GM19238 (cell line): ENCODE measurements around the gene KLF16.
"Not testable (repeated sequence)": the region's sequence is repeated elsewhere in the genome, so short reads cannot be mapped to it uniquely, and the experiment has no call there.

Experiments
- DNase-seq: peaks from one replicate; pipeline ENCODE4 v3.0.0; 2011; ENCODE audit warnings: low spot score; ENCODE audit not compliant: insufficient read length

Gene KLF16

GRCh38 chr19:1863328-1863637 is at the start of gene KLF16:
TSS of gene KLF16 (minus strand) at chr19:1863579. CDS start at chr19:1863497, 82 bp downstream.
- no peak for DNase-seq

DNA sequence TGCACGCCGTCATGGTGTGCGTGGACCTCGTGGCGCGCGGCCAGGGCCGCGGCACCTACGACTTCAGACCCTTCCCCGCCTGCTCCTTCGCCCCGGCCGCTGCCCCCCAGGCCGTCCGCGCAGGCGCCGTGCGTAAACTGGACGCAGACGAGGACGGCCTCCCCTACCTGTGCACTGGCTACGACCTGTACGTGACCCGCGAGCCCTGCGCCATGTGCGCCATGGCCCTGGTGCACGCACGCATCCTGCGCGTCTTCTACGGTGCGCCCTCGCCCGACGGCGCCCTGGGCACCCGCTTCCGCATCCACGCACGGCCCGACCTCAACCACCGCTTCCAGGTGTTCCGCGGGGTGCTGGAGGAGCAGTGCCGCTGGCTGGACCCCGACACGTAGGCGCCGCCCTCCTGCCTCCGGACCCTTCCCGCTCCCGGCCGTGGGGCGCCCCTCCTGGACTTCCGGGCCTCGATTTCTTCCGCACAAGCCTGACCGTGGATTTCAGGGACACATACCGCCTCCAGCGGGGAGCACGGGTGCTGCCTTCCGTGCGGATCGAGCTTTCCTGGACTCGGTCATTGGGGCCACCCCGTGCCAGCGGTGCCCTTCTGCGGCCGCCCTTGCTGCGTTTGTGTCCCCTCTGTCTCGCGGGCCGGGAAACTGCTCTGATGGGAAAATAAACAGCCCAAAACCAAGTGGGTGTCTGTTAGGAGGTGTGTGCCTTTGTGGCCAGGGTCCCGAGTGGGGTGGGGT is 49.6 kb upstream of the KLF16 start:
- no peak for DNase-seq

DNA sequence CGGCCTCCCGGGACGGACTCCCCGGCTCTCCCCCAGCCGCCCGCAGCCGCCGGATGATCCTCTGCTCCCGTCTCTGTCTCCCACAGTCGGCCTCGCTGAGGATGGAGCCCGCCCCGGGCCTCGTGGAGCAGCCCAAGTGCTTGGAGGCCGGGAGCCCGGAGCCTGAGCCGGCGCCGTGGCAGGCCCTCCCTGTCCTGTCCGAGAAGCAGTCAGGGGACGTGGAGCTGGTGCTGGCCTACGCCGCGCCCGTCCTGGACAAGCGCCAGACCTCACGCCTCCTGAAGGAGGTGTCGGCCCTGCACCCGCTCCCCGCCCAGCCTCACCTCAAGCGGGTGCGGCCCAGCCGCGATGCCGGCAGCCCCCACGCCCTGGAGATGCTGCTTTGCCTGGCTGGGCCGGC is 48.6 kb upstream of the KLF16 start:
- no peak for DNase-seq

GRCh38 chr19:1911098-1911497 is 47.7 kb upstream of the KLF16 start:
- DNase-seq: no peak

- no peak for DNase-seq
These were observed 46.8 kb upstream of the KLF16 start for GRCh38 chr19:1910177-1910576.

GRCh38 chr19:1909761-1910080 is 46.3 kb upstream of the KLF16 start:
- no peak for DNase-seq

- DNase-seq: no peak
These were observed 44.9 kb upstream of the KLF16 start for GRCh38 chr19:1908364-1908678.

GRCh38 chr19:1907563-1908363 is 44.4 kb upstream of the KLF16 start:
- DNase-seq: no peak

DNA sequence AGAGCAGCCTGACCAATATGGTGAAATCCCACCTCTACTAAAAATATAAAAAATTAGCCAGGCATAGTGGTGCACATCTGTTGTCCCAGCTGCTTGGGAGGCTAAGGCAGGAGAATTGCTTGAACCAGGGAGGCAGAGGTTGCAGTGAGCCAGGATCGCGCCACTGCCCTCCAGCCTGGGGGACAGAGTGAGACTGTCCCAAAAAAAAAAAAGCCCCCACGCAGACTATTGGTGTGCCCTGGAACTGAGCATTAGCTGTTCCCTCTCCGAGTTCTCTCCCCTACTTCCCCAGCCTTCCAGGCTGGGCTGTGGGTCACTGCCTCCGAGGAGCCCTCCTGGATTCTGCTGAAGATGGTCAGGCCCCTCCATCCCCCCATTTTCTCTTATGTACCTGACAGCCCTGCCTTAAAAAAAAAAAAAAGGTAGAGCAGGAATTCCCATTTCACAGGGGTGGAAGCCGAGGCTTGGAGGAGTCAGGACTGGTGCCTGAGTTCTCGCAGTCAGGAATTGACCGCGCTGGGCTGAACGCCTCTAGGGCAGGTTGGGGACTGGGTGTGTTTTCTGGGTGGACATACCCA is 43.7 kb upstream of the KLF16 start:
- DNase-seq: no peak

- DNase-seq: no peak
These were observed 42.5 kb upstream of the KLF16 start for GRCh38 chr19:1905863-1906375.

- DNase-seq: peak; percentile 94
These were observed 41.9 kb upstream of the KLF16 start, which contains the start of the genes ADAT3 and SCAMP4 for GRCh38 chr19:1905110-1905862. TSS of gene ADAT3 (plus strand) at chr19:1905399. CDS start at chr19:1912048, 6,649 bp downstream. TSS of gene SCAMP4 (plus strand) at chr19:1905399. CDS start at chr19:1915020, 9,621 bp downstream.

GRCh38 chr19:1904860-1905109 is 41.4 kb upstream of the KLF16 start:
- no peak for DNase-seq

- no peak for DNase-seq
These were observed 39.5 kb upstream of the KLF16 start for GRCh38 chr19:1902923-1903322.

DNA sequence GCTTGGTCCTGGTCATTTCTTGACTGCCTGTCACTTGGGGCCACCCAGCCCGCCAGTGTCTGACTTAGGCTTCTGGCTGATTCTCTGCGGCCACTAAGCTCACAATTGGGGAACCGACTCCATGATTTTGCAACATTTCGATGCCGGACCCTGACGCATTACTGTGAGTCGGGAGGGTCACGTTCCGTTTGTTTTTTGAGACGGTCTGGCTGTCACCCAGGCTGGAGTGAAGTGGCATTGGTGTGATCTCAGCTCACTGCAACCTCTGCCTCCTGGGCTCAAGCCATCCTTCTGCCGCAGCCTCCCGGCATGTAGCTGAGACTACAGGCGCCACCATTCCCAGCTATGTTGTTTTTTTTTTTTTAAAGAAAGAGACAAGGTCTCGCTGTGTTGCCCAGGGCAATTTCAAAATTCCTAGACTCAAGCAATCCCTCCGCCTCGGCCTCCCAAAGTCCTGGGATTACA is 38.6 kb upstream of the KLF16 start:
- DNase-seq: no peak

DNA sequence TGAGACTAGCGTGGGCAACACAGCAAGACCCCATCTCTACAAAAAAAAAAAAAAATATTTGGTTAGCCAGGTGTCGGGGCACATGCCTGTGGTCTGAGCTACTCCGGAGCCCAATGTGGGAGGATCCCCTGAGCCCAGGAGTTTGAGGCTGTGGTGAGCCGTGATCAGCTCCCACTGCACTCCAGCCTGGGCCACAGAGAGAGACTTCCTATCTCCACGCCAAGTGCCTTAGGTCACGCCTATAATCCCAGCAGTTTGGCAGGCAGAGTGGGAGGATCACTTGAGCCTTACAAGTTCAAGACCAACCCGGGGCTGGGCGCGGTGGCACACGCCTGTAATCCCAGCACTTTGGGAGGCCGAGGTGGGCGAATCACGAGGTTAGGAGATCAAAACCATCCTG is 33.1 kb upstream of the KLF16 start:
- DNase-seq: no peak

GRCh38 chr19:1893791-1894190 is 30.4 kb upstream of the KLF16 start:
- no peak for DNase-seq

GRCh38 chr19:1889907-1890306 is 26.5 kb upstream of the KLF16 start:
- no peak for DNase-seq

DNA sequence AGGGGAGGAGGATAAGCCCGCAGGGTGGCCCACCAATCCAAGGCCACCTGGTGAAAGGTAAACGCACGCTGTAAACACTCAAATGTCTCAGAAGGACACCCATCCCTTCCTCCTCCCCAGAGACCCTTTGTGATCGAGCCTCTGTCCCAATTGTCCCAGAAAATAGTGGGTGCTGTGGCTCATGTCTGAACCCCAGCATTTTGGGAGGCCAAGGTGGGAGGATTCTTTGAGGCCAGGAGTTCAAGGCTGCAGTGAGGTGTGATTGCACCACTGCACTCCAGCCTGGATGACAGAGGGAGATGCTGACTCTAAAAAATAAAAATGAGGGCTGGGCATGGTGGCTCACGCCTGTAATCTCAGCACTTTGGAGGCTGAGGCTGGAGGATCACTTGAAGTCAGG is 25.0 kb upstream of the KLF16 start:
- DNase-seq: no peak

GRCh38 chr19:1886360-1886759 is 23.0 kb upstream of the KLF16 start:
- DNase-seq: not testable (repeated sequence)

DNA sequence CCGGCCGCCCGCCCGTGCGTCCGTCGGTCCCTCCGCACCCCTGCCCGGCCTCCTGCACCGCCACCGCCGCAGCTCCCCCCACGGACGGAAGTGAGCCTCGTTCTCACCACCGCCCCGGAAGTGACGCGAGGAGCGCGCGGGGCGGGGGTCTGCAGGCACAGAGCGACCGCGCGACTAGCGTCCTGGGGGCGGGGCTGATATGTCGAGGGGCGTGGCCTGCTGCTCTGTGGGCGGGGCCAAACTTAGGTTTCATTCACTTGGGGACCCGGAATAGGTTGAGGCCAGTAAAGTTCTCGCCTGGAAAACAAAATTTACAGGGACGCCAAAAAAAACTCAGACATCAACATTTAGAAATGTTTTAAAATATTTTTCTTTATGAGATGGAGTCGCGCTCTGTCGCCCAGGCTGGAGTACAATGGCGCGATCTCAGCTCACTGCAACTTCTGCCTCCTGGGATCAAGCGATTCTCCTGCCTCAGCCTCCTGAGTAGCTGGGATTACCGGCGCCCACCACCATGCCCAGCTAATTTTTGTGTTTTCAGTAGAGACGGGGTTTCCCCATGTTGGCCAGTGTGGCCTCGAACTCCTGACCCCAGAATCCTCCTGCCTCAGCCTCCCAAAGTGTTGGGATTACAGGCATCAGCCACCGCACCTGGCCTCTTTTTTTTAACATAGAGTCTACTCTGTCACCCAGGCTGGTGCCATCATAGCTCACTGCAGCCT is 22.2 kb upstream of the KLF16 start, which contains the start of gene ABHD17A:
ABHD17A (minus strand) TSS at position 99 of the 722 bp plus-strand sequence. CDS start 3,930 bp downstream, outside the sequence.
- peak; percentile 98 for DNase-seq

- DNase-seq: peak; percentile 44
These were observed 21.4 kb upstream of the KLF16 start for GRCh38 chr19:1884719-1885334.
